Measurements from ENCODE around the gene AGBL1. TPM values are rescaled to one million over a fixed set of nuclear protein-coding genes. Genes with fewer than 3 reads are reported as not detected.

Gene AGBL1
- total and polyA plus RNA-seq, 8 donors, result under 0.01 to 0.18 TPM; not detected in 6

GRCh38 chr15:86247249-86247955, 167.7 kb downstream of the AGBL1 start:
- DNase-seq, result no peak
- Histone ChIP-seq H3K36me3 (no peaks in the 10 kb centered on the region), H3K9me3 (no peaks in the 10 kb centered on the region), H3K4me1 (no peaks in the 10 kb centered on the region), H3K27me3 (no peaks in the 10 kb centered on the region), H3K27ac (no peak overlapping the region), H3K4me3 (no peak overlapping the region)
- TF ChIP-seq POLR2A (IDR thresholded peaks at IDR 0.05), result no peak
- WGBS, 5 donors, result 79 to 90% (median 84%) methylated on average over 13 to 15 of the region's 15 CpGs
- intact Hi-C loops (cut with DNase I; ENCODE audit: low total_unique reads), result no loop called here

GRCh38 chr15:86255247-86255646, 175.6 kb downstream of the AGBL1 start:
- no peak overlapping the region for H3K27ac ChIP-seq
- H3K27me3 ChIP-seq, result no peaks in the 10 kb centered on the region
- H3K36me3 ChIP-seq, result no peaks in the 10 kb centered on the region
- intact Hi-C loops (cut with DNase I; ENCODE audit: low total_unique reads), result no loop called here
- no peaks in the 10 kb centered on the region for H3K9me3 ChIP-seq
- TF ChIP-seq EP300 (IDR thresholded peaks at IDR 0.05) (no peak), CTCF (IDR thresholded peaks at IDR 0.05) (no peak), POLR2A (IDR thresholded peaks at IDR 0.05) (no peak), POLR2AphosphoS5 (IDR thresholded peaks at IDR 0.05) (no peak)
- WGBS, 5 donors, result 62 to 81% (median 76%) methylated on average over 2 of the region's 2 CpGs
- no peaks in the 10 kb centered on the region for H3K4me1 ChIP-seq
- H3K4me3 ChIP-seq, result no peak overlapping the region
- no peak for DNase-seq

- intact Hi-C loops (cut with DNase I; ENCODE audit: low total_unique reads), result no loop called here
- WGBS, 5 donors, result 71 to 85% (median 82%) methylated on average over 6 of the region's 6 CpGs
- Histone ChIP-seq H3K27me3 (no peaks in the 10 kb centered on the region), H3K4me3 (no peak overlapping the region), H3K9me3 (no peaks in the 10 kb centered on the region), H3K27ac (no peak overlapping the region), H3K4me1 (no peaks in the 10 kb centered on the region), H3K36me3 (no peaks in the 10 kb centered on the region)
- TF ChIP-seq CTCF (IDR thresholded peaks at IDR 0.05), result no peak
- TF ChIP-seq EP300 (IDR thresholded peaks at IDR 0.05), result no peak
- TF ChIP-seq POLR2A (IDR thresholded peaks at IDR 0.05), result no peak
- TF ChIP-seq POLR2AphosphoS5 (IDR thresholded peaks at IDR 0.05), result no peak
- DNase-seq, result no peak
Measured at GRCh38 chr15:86256628-86257027, 177.0 kb downstream of the AGBL1 start.

GRCh38 chr15:86259589-86259988, 179.9 kb downstream of the AGBL1 start:
- no peak for DNase-seq
- TF ChIP-seq POLR2A (IDR thresholded peaks at IDR 0.05) (no peak), EP300 (IDR thresholded peaks at IDR 0.05) (no peak), POLR2AphosphoS5 (IDR thresholded peaks at IDR 0.05) (no peak), CTCF (IDR thresholded peaks at IDR 0.05) (no peak)
- 34 to 40% (median 36%) methylated on average over 5 of the region's 5 CpGs for WGBS, 5 donors
- H3K27me3 ChIP-seq, result no peaks in the 10 kb centered on the region
- intact Hi-C loops (cut with DNase I; ENCODE audit: low total_unique reads), result no loop called here
- no peaks in the 10 kb centered on the region for H3K9me3 ChIP-seq
- H3K36me3 ChIP-seq, result no peaks in the 10 kb centered on the region
- no peaks in the 10 kb centered on the region for H3K4me1 ChIP-seq
- no peak overlapping the region for H3K4me3 ChIP-seq
- H3K27ac ChIP-seq, result no peak overlapping the region

GRCh38 chr15:86263230-86263629, 183.6 kb downstream of the AGBL1 start:
- TF ChIP-seq EP300 (IDR thresholded peaks at IDR 0.05) (no peak), POLR2AphosphoS5 (IDR thresholded peaks at IDR 0.05) (no peak)
- DNase-seq, result no peak
- Histone ChIP-seq H3K36me3 (no peaks in the 10 kb centered on the region), H3K27ac (no peak overlapping the region), H3K9me3 (no peaks in the 10 kb centered on the region), H3K4me3 (no peak overlapping the region), H3K4me1 (no peaks in the 10 kb centered on the region), H3K27me3 (no peaks in the 10 kb centered on the region)
- intact Hi-C loops (cut with DNase I; ENCODE audit: low total_unique reads), result no loop called here
- 54 to 65% (median 64%) methylated on average over 2 of the region's 2 CpGs for WGBS, 5 donors
